ENCODE data around the gene CELF5. TPM values are rescaled to one million over a fixed set of nuclear protein-coding genes. Genes with fewer than 3 reads are reported as not detected.

The CELF5 gene
- total RNA-seq, 2 donors from 2014 or later: 2.6 to 3.5 TPM

DNA sequence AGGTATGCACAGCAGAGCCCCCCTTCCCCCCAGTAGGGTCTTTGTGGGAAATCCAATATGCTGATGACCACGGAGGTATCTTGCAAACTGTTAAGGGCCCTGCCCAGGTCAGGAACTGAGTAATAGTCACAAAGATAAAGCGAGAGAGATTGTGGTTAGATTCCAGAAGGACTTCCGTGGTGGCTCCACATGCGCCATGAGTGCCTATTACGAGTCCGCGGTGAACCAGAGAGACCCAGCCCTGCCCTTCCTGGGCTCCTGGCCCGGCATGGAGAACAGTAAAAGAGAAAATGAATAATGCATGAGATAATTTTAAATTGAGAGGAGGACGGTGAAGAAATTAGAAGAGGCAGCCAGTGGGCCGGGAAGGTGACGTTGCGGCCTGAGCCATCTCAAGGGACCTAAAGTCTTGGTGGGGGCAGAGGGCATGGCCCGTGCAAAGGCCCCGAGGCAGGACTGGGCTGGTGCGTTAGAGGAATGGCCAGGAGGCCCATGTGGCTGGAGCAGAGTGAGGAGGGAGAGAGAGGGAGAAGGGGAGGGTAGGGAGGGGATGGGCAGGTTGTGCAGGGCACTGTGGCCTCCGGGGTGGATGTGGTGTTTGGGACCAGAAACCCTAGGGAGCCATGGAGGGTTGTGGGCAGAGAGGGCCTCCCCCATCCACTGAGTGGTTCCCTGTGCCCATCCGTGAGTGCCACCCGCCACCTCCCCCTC lies 95.3 kb downstream of the CELF5 start:
- Mint-ChIP-seq H3K36me3 (ENCODE audit: low read depth) (no peaks in the 10 kb centered on the region), H3K9me3 (no peaks in the 10 kb centered on the region), H3K27me3 (ENCODE audit: insufficient read depth) (peaks cover 18% of the 10 kb centered on the region), H3K4me3 (no peak overlapping the region), H3K27ac (no peak overlapping the region), H3K4me1 (no peaks in the 10 kb centered on the region)
- Histone ChIP-seq H3K27ac (ENCODE audit: low read depth, low read length) (no peak overlapping the region), H3K9ac (ENCODE audit: extremely low read depth, low read length, poor library complexity, severe bottlenecking) (no peak overlapping the region), H3K4me1 (ENCODE audit: control insufficient read depth, insufficient read depth, low read length) (no peaks in the 10 kb centered on the region), H3K27me3 (ENCODE audit: control insufficient read depth, insufficient read depth, low read length, poor library complexity, severe bottlenecking) (peaks cover 14% of the 10 kb centered on the region), H3K9me3 (ENCODE audit: control insufficient read depth, low read length) (no peaks in the 10 kb centered on the region), H3K4me3 (ENCODE audit: low read length) (no peak overlapping the region), H3K36me3 (ENCODE audit: control insufficient read depth, insufficient read depth, low read length) (no peaks in the 10 kb centered on the region)
- 65 to 70% methylated on average over 11 to 18 of the region's 18 CpGs for WGBS, 2 experiments (ENCODE audit: insufficient coverage in 1 of 2, insufficient read length in 1 of 2)
- DNase-seq: no peak
- TF ChIP-seq, protein P1, sequence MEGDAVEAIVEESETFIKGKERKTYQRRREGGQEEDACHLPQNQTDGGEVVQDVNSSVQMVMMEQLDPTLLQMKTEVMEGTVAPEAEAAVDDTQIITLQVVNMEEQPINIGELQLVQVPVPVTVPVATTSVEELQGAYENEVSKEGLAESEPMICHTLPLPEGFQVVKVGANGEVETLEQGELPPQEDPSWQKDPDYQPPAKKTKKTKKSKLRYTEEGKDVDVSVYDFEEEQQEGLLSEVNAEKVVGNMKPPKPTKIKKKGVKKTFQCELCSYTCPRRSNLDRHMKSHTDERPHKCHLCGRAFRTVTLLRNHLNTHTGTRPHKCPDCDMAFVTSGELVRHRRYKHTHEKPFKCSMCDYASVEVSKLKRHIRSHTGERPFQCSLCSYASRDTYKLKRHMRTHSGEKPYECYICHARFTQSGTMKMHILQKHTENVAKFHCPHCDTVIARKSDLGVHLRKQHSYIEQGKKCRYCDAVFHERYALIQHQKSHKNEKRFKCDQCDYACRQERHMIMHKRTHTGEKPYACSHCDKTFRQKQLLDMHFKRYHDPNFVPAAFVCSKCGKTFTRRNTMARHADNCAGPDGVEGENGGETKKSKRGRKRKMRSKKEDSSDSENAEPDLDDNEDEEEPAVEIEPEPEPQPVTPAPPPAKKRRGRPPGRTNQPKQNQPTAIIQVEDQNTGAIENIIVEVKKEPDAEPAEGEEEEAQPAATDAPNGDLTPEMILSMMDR (conservative IDR thresholded peaks at IDR 0.05): no peak

DNA sequence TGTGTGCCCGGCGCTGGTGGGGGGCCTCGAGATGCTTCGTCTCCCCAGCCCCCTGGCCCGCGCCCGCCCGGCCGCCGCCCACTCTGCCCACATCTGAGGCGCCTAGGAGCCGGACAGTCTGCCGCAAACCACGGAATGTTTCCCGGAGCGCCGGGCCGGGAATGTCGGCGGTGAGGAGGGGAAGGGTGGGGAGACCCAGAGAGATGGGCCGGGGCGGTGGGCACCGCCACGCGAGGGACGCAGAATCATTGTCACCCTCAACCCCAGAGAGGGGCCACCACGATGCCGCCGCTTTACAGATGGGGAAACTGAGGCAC lies 95.9 kb downstream of the CELF5 start:
- H3K27ac Mint-ChIP-seq: no peak overlapping the region
- no peaks in the 10 kb centered on the region for H3K9me3 Mint-ChIP-seq
- peaks cover 18% of the 10 kb centered on the region for H3K27me3 Mint-ChIP-seq (ENCODE audit: insufficient read depth)
- Histone ChIP-seq H3K4me1 (ENCODE audit: control insufficient read depth, insufficient read depth, low read length) (no peaks in the 10 kb centered on the region), H3K4me3 (ENCODE audit: low read length) (no peak overlapping the region), H3K9me3 (ENCODE audit: control insufficient read depth, low read length) (no peaks in the 10 kb centered on the region), H3K27me3 (ENCODE audit: control insufficient read depth, insufficient read depth, low read length, poor library complexity, severe bottlenecking) (peaks cover 14% of the 10 kb centered on the region), H3K27ac (ENCODE audit: low read depth, low read length) (no peak overlapping the region), H3K36me3 (ENCODE audit: control insufficient read depth, insufficient read depth, low read length) (no peaks in the 10 kb centered on the region), H3K9ac (ENCODE audit: extremely low read depth, low read length, poor library complexity, severe bottlenecking) (no peak overlapping the region)
- DNase-seq: no peak
- TF ChIP-seq, protein P1 (conservative IDR thresholded peaks at IDR 0.05): no peak
- no peaks in the 10 kb centered on the region for H3K4me1 Mint-ChIP-seq
- no peaks in the 10 kb centered on the region for H3K36me3 Mint-ChIP-seq (ENCODE audit: low read depth)
- 78 to 81% methylated on average over 21 to 29 of the region's 29 CpGs for WGBS, 2 experiments (ENCODE audit: insufficient coverage in 1 of 2, insufficient read length in 1 of 2)
- no peak overlapping the region for H3K4me3 Mint-ChIP-seq

DNA sequence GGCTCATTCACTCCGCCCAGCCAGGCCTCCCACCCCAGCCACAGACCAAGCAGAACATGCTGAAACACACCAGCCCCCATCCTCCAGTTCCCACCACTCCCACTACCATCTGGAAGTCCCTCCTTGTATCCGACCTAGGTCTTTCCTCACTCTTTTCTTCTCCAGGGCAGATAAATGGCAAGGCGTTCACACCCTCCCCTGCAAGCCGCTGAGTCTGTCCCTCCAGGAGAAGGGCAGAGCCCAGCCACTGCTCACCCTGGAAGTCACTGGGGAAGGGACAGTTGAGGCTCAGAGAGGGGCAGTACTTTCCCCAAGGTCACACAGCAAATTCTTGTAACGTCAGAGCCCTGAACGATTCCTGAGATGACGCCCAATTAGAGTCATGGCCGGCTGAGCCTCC lies 96.4 kb downstream of the CELF5 start:
- Mint-ChIP-seq H3K4me1 (no peaks in the 10 kb centered on the region), H3K36me3 (ENCODE audit: low read depth) (no peaks in the 10 kb centered on the region), H3K27me3 (ENCODE audit: insufficient read depth) (peaks cover 18% of the 10 kb centered on the region), H3K27ac (no peak overlapping the region), H3K9me3 (no peaks in the 10 kb centered on the region), H3K4me3 (no peak overlapping the region)
- no peak overlapping the region for H3K9ac ChIP-seq (ENCODE audit: extremely low read depth, low read length, poor library complexity, severe bottlenecking)
- H3K9me3 ChIP-seq (ENCODE audit: control insufficient read depth, low read length): no peaks in the 10 kb centered on the region
- no peak overlapping the region for H3K4me3 ChIP-seq (ENCODE audit: low read length)
- no peaks in the 10 kb centered on the region for H3K4me1 ChIP-seq (ENCODE audit: control insufficient read depth, insufficient read depth, low read length)
- no peaks in the 10 kb centered on the region for H3K36me3 ChIP-seq (ENCODE audit: control insufficient read depth, insufficient read depth, low read length)
- DNase-seq: no peak
- peaks cover 14% of the 10 kb centered on the region for H3K27me3 ChIP-seq (ENCODE audit: control insufficient read depth, insufficient read depth, low read length, poor library complexity, severe bottlenecking)
- TF ChIP-seq, protein P1 (conservative IDR thresholded peaks at IDR 0.05): no peak
- 60 to 67% methylated on average over 3 to 8 of the region's 8 CpGs for WGBS, 2 experiments (ENCODE audit: insufficient coverage in 1 of 2, insufficient read length in 1 of 2)
- H3K27ac ChIP-seq (ENCODE audit: low read depth, low read length): no peak overlapping the region

Data from endodermal cell (in vitro differentiated cells).